Peyer's patch (tissue), 4 donors: ENCODE results near the gene ZCCHC14. TPM values are rescaled to one million over a fixed set of nuclear protein-coding genes. Genes with fewer than 3 reads are reported as not detected.

Experiments
- DNase-seq, 3 donors: peaks; one replicate each; pipeline ENCODE4 v3.0.0-alpha.2; 2017 to 2019
- H3K27ac ChIP-seq, 4 donors: fragments of 200-600 bp; sonication (generic); one replicate each; pipeline ENCODE4 v1.5.1; 2016 to 2019
- H3K27me3 ChIP-seq, 2 donors: fragments of 200-600 bp; sonication (generic); one replicate each; pipeline ENCODE4 v1.5.1; 2019
- H3K36me3 ChIP-seq, 3 donors: fragments of 200-600 bp; sonication (generic); one replicate each; pipeline ENCODE4 v1.5.1; 2016 to 2019
- H3K4me1 ChIP-seq, 4 donors: fragments of 200-600 bp; sonication (generic); one replicate each; pipeline ENCODE4 v1.5.1; 2016 to 2019
- H3K4me3 ChIP-seq, 4 donors: fragments of 200-600 bp; sonication (generic); 1 replicate in 3 of 4; 2 replicates in 1 of 4; pipeline ENCODE4 v1.5.1; 2016 to 2019; ENCODE audit warnings: mild to moderate bottlenecking in 1 of 4
- H3K9me3 ChIP-seq, 4 donors: fragments of 200-600 bp; sonication (generic); one replicate each; pipeline ENCODE4 v1.5.1; 2016 to 2019; ENCODE audit warnings: mild to moderate bottlenecking in 1 of 4
- POLR2A ChIP-seq, 2 donors: fragments of 450-650 bp; IDR thresholded peaks; one replicate each; pipeline ENCODE4 v1.5.1; 2017; ENCODE audit warnings: antibody characterized with exemption in 2 of 2, mild to moderate bottlenecking in 2 of 2, moderate library complexity in 2 of 2
- total RNA-seq, 4 donors: library from RNA; depleted of rRNA; stranded (reverse); fragments of >200 nt; gene quantifications; one replicate each; pipeline ENCODE4 v1.1.0, GENCODE V29; 2016
- TF ChIP-seq, protein P1 (sequence below), 6 experiments: fragments of 450-650 bp in 4 of 6; fragments of 200-600 bp in 2 of 6; sonication (generic) in 1 of 6; IDR thresholded peaks; one replicate each; pipeline ENCODE4 v1.5.1; 2017 to 2019; ENCODE audit warnings: antibody characterized with exemption in 6 of 6, mild to moderate bottlenecking in 3 of 6, moderate library complexity in 1 of 6

ZCCHC14 gene
- total RNA-seq, 4 donors from 2014 or later = 28.1 to 68.9 (median 55.9) TPM

DNA sequence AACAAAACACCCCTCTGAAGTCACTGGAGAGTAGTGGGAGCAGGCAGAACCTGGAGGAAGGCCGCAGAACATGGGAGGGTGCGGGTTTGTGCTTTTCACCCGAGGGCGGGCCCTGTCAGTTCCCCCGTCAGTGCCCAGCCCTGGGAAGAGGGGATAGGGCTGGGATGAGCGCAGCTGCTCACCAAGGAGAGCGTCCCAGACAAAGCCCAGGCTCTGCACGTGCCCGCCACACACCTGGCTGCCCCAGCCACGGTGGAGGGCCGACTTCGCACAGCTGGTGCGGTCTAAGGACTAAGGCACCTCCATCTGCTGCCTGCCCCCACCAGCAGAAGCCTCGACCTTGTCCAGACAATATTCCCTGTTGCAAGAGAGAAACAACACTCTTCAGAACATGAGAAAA lies 39.5 kb downstream of the ZCCHC14 start:
- Histone ChIP-seq H3K9me3 (no peaks in the 10 kb centered on the region), H3K4me3 (no peak overlapping the region), H3K27me3 (no peaks in the 10 kb centered on the region), H3K36me3 (peaks cover 0 to 45% (median 0%) of the 10 kb centered on the region in 3 donors), H3K27ac (no peak overlapping the region), H3K4me1 (peaks cover 0 to 22% (median 3%) of the 10 kb centered on the region in 4 donors)
- TF ChIP-seq, protein P1, sequence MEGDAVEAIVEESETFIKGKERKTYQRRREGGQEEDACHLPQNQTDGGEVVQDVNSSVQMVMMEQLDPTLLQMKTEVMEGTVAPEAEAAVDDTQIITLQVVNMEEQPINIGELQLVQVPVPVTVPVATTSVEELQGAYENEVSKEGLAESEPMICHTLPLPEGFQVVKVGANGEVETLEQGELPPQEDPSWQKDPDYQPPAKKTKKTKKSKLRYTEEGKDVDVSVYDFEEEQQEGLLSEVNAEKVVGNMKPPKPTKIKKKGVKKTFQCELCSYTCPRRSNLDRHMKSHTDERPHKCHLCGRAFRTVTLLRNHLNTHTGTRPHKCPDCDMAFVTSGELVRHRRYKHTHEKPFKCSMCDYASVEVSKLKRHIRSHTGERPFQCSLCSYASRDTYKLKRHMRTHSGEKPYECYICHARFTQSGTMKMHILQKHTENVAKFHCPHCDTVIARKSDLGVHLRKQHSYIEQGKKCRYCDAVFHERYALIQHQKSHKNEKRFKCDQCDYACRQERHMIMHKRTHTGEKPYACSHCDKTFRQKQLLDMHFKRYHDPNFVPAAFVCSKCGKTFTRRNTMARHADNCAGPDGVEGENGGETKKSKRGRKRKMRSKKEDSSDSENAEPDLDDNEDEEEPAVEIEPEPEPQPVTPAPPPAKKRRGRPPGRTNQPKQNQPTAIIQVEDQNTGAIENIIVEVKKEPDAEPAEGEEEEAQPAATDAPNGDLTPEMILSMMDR (IDR thresholded peaks at IDR 0.05) = no peak
- no peak for TF ChIP-seq POLR2A (IDR thresholded peaks at IDR 0.05)
- DNase-seq = no peak

DNA sequence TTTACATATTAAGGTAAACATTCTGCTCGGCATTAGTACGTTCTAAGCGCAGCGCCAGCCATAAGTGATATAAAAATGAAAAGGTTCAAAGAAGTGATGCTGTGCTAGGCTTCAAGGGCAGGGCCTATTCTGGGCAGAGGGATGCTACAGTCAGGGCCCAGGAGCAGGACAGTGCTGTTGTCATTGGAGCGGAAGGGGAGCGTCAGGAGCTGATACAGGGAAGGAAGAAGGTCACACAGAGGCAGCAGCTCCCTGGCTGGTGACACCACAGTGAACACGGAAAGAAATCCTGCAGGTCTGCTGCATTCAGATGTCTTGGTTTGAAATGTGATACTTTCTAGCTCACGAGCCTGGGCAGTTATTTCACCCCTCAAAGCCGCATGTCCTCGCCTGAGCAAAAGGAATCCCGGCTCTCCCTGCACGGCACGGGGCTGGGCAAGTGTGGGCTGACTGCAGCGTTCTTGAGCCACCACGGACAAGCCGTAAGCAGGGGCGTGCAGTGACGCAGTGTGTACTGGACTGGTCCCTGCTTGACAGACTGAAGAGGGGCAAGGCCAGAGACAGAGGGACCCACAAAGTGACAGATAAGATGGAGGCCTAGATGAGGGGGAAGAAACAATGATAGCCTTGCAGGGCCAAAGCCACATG lies 41.1 kb downstream of the ZCCHC14 start:
- DNase-seq = no peak
- Histone ChIP-seq H3K4me3 (no peak overlapping the region), H3K9me3 (no peaks in the 10 kb centered on the region), H3K27me3 (no peaks in the 10 kb centered on the region), H3K36me3 (peaks cover 0 to 50% (median 0%) of the 10 kb centered on the region in 3 donors), H3K27ac (no peak overlapping the region), H3K4me1 (peaks cover 0 to 6% (median 0%) of the 10 kb centered on the region in 4 donors)
- no peak for TF ChIP-seq POLR2A (IDR thresholded peaks at IDR 0.05)
- TF ChIP-seq, protein P1 (IDR thresholded peaks at IDR 0.05) = no peak

DNA sequence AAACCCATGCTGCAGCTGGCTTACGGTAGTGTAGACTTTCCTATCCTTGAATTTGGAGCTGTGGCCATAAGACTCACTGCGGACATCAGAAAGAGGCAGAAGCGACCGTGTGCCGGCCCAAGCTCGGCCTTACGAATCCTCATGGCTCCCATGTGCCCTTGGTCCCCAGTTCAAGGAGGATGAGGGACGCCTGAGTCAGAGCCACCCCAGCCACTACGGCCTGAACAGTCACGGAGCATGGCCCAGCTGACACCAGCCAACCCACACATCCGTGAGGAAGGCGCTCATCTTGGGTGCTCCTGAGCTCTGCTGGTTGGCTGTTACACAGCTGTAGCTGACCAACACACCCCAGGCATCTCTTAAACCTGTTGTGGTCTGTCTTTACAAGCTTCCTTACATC lies 44.0 kb downstream of the ZCCHC14 start:
- peaks cover 0 to 69% (median 0%) of the 10 kb centered on the region in 3 donors for H3K36me3 ChIP-seq

DNA sequence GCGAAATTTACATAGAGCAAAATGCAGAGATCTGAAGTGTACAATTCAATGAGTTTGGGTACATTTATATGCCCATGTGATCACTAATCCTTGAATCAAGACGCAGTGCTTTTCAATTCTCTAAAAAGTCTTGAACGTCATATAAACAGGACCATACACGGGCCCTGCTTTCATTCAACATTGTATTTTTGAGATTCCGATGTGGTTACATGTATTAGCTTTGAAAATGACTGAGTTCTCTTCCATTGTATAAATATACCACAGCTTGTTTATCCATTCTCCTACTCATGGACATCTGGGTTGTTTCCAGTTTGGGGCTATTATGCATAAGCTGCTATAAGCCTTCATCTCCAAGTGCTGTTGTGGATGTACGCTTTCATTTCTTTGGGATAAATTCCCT lies 45.5 kb downstream of the ZCCHC14 start:
- no peaks in the 10 kb centered on the region for H3K27me3 ChIP-seq
- peaks cover 0 to 55% (median 0%) of the 10 kb centered on the region in 3 donors for H3K36me3 ChIP-seq
- peak overlapping the region in 2 of 4 donors; percentile 53 to 83 for H3K27ac ChIP-seq
- TF ChIP-seq, protein P1 (IDR thresholded peaks at IDR 0.05) = no peak
- no peak for TF ChIP-seq POLR2A (IDR thresholded peaks at IDR 0.05)
- no peak for DNase-seq
- no peak overlapping the region for H3K4me3 ChIP-seq
- no peaks in the 10 kb centered on the region for H3K9me3 ChIP-seq
- H3K4me1 ChIP-seq = no peaks in the 10 kb centered on the region

More for the DNA sequence above, 44.0 kb downstream of the ZCCHC14 start:
- no peak for DNase-seq
- H3K9me3 ChIP-seq = no peaks in the 10 kb centered on the region
- H3K27me3 ChIP-seq = no peaks in the 10 kb centered on the region
- no peak overlapping the region for H3K4me3 ChIP-seq
- no peak overlapping the region for H3K27ac ChIP-seq
- no peak for TF ChIP-seq POLR2A (IDR thresholded peaks at IDR 0.05)
- no peaks in the 10 kb centered on the region for H3K4me1 ChIP-seq

DNA sequence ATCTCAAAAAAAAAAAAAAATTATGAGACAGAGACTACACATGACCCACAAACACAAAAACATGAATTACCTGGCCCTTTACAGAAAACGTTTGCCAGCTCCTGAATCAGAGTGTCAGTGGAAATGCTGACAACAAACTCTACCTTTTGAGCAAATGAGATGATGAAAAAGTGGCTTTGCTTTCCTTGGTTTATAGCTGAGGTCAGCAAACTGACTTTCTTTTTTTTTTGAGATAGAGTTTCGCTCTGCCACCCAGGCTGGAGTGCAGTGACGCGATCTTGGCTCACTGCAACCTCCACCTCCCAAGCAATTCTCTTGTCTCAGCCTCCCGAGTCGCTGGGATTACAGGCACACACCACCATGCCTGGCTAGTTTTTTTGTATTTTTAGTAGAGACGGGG lies 46.3 kb downstream of the ZCCHC14 start:
- H3K27me3 ChIP-seq = no peaks in the 10 kb centered on the region
- H3K27ac ChIP-seq = peak overlapping the region in 2 of 4 donors; percentile 50 to 83
- no peak for DNase-seq
- peaks cover 0 to 54% (median 0%) of the 10 kb centered on the region in 3 donors for H3K36me3 ChIP-seq
- H3K4me1 ChIP-seq = no peaks in the 10 kb centered on the region
- no peak overlapping the region for H3K4me3 ChIP-seq
- H3K9me3 ChIP-seq = no peaks in the 10 kb centered on the region
- TF ChIP-seq POLR2A (IDR thresholded peaks at IDR 0.05) = no peak
- TF ChIP-seq, protein P1 (IDR thresholded peaks at IDR 0.05) = no peak

DNA sequence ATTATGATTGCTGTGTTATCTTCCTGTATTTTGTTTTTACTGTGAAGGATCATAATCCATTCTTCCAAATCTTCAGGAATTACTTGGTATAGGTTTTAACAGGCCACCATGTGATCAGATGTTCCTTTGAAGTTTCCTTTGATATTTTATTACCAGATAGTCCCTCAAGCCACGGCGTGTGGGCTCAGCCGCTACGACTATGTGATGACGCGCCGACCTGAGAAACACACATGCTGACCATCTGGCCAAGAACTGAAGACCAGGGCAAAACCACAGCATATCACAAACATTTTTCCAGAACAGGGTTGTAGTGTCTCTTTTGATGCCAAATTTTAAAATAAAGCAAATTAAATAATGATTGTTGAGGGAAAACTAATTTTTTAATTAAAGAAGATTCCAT lies 47.3 kb downstream of the ZCCHC14 start:
- DNase-seq = no peak
- Histone ChIP-seq H3K4me3 (no peak overlapping the region), H3K9me3 (no peaks in the 10 kb centered on the region), H3K36me3 (peaks cover 0 to 51% (median 0%) of the 10 kb centered on the region in 3 donors), H3K4me1 (no peaks in the 10 kb centered on the region), H3K27ac (no peak overlapping the region), H3K27me3 (no peaks in the 10 kb centered on the region)
- TF ChIP-seq, protein P1 (IDR thresholded peaks at IDR 0.05) = no peak
- TF ChIP-seq POLR2A (IDR thresholded peaks at IDR 0.05) = no peak
